Effector CD8-positive, alpha-beta T cell (primary cell): ENCODE results near the gene CAMTA1.

Experiments used
- DNase-seq: peaks from one replicate; lab custom pipeline; 2025; lab: John Stamatoyannopoulos, UW

Gene CAMTA1

DNA sequence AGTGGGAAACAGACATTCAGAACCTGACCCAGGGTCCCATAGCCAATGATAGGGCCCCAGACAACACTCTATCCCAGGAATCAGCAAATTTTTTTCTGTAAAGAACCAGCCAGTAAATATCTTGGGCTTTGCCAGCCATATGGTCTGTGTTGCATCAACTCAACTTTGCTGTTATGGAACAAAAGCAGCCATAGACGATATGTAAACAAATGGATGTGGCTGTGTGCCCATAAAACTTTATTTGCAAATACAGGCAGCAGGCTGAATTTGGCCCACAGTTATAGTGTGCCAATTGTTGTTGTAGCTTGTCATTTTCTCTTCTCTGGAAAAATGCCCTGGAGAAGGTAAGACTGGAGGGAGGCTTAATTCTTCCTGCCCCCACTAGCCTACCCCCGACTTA is 554.7 kb downstream of the CAMTA1 start:
- no peak for DNase-seq

DNA sequence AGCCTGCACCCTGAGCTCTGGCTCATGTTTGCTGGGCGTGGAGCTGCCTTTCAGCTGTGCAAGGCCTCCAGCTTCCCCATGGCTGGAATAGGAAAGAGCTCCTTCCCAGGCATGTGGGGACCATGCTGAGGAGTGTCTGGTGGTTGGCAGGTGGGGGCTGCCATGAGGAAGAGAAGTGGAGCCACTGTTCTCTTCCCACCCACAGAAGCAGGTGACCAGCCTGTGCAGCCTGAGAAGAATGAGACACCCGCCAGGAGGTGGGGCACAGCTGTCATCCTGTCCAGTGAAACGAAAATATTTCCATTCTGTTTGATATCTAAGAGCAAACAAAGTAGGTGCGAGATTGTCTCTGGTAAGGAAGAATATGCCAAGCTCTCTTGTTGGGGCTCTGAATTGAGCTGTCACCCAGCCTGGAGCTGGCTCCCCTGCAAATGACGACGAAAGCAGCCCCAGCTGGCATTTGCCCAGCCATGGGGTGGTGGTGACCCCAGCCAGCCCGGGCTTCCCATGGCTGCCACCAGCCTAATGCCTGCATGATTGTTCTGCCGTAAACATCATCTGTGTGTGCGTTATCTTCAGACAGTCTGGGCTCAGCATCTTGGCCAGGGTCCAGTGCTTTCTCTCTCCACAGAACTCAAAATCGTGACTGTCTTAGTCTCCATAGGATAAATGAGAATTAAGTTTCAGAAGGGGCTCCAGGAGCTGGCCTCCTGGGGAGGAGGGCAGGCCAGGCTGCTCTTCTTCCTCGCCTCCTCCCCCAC is 556.1 kb downstream of the CAMTA1 start:
- DNase-seq: no peak

DNA sequence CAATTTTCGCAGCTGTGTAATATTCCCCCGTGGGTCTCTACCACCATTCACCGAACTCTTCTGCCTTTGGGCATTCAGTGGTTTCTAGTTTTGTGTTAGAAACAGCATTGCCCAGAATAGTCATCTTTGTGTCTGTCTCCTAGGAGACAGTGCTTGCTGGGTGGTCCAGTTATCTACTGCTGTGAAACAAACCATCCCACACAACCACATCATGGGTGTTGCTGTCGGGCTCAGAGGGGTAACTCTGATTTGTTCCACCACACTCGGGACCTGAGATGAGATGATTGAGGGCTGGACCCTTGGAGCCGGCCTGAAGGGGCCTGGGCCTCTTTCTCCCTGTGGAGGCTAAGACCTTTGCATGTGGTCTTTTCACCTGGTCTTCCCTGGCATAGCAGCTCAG is 558.6 kb downstream of the CAMTA1 start:
- DNase-seq: no peak

DNA sequence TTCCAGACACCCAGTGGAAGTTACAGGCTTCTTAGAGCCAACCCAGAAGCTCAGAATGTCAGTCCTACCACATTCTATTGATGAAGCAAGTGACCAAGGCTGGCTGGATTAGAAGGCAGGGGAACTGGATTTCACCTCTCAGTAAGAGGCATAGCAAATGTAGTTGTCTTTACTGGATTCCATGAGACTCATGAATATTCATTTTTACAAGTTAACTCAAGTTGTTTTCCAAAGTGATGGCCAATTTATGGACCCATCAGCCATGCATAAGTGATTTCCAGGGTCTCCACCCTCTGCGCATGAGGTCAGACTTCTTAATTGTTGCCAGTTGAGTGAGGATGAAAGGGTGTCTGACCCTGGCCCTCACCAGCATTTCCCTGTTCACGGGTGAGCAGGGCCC is 559.0 kb downstream of the CAMTA1 start:
- DNase-seq: no peak

DNA sequence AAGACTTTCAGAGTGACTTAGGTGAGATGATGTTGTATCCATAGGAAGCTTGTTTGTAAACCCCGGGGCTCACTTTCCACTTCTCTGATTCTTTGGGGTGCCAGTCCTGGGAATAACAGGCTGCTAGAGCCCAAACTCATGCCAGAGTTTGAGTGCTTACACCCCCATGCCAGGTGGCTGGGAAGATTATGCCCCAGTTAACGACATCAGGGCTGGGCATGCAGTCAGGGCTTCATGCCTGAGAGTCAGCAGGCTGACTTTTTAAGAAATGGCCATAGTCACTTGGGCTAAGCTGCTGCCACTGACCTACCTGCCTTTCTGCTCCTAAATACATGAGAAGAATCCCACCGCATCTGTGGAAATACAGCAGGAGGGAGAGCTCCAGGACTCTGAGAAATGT is 560.3 kb downstream of the CAMTA1 start:
- no peak for DNase-seq

DNA sequence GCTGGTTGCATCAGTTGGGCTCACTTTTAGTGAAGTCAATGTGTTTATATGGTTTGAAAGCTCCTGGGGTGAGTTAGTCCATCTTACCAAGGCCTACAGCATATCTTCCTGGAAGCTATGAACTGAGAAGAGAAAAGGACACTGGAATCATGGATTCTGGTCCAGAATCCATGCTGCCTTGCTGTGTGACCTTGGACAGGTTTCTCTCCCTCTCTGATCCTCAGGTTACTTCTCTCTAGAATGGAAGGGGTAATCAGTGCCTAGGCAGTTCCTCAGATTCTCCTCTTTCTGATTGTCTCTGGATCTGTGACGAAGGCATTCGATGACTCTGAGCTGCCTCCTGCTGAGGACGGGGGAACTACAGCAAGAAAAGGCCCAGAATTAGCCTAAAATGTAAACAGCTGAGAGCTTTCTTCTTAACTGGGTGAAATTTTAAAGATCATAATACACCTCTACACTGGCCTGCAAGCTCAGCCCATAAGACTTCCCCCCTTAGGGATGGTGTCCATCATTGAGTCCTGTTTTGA is 560.9 kb downstream of the CAMTA1 start:
- DNase-seq: no peak

DNA sequence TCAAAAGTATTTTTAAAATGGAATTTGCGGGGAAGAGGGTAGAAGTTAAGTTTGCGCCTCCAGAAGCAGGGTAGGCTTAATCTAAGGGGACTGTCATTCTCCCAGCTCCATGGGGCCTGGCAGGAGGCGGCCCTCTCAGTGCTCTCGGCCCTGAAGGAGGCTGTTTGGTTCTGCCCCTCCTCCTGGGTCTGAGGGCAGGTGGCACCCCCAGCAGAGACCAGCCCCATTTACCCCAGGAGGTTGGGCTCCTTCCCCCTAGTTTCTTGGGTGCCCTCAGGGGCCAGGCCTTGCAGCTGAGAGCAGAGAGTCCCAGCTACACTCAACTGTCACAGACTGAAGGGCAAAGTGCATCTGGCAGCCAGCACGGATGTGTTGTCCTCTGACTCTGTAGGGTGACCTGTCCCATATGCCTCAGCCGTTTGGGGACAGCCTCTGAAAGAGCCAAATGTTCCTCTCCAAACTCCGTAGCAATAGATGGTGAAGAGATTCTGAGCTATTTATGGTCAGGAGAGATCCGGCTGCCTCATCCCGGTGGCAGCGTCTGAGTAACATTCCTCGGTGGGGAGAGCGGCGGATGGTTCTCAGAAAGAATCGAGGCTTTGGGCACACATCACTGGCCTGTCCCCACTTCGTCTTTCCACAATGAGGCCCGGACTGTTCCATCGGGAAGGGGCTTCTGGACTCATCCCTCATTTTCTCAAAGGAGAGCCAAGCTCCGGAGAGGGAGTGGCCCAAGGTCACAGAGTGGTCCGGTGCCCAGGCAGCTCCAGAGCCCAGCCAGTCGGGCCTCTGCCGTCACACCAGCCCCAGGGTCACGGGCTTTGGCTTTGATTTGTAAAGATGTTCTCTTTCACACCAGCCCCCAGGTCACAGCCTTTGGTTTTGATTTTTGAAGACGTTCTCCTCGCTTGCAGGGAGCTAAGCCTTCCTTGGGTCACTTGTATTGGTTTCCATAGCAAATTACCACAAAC is 561.6 kb downstream of the CAMTA1 start:
- no peak for DNase-seq

DNA sequence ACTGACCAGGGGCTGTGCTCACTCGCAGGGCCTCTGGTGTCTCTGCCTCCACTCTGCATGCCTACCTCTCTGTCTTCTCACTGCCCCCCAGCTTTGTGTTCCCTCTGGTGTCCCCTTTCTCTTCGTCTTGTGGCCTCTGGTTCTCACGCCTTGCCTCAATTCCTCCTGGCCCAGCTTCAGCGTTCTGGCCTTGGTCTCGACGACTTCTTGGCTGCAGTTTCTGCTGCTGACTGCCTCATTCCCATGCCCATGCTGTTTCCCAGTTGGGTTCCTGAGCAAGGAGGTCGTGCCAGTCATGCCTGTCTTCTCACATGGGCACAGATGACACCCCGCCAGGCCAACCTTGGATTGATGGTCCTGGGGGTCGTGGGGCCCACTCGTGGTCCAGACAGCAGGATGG is 562.8 kb downstream of the CAMTA1 start:
- no peak for DNase-seq

DNA sequence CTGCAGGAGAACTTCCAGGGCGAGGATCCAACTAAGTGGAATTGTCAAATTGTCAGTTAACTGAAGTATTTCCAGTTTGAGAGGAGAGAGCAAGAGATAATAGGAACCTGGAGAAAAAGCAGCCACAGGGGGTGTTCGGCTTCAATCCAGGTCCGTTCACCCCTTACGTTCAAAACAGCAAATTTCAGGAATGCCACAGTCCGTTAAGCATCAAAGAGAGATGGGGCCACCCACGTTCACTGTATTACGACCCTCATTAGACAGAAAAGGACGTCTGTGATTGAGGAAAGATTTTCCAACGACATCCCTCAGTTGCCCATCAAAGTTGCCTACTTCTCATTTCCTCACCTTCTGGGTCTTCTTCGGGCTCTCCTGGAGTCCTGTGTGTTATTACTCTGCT is 563.3 kb downstream of the CAMTA1 start:
- DNase-seq: no peak

DNA sequence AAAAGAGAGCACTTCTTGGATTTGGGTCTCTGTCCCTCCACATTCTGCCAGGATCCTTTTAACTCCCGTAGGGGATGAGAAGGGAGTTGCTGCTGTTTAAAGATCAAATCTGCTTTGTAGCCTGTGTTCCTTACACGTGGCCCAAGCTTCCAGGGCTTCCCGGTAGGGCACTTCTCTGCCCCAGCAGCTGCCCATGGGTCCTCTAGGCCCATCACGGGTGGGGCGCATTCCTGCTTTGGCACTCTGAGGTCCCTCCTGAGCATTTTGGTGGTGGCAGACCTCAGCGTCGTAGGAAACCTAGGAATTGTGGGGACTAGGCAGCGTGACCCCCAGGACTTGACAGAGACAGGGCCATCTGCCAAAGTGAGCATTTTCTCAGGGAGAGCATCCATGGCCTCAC is 565.5 kb downstream of the CAMTA1 start:
- no peak for DNase-seq

DNA sequence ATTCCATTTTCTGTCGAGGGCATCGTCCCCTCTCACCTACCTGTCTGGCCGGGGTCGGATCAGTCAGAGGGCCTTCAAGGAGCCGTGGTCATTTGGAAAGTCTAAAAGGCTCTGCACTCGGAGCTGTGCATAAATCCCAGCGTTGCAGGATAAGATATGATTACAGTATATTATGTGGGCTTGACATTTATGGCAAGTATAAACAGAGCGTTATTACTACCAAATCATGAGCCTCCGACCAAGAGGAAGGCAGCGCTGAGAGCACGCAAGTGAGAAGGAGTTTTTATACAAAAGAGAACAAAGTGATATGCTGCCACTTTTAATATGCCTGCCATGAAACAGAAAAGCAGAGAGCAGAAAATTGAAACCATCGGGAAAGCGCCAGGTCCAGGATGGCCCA is 566.4 kb downstream of the CAMTA1 start:
- no peak for DNase-seq

DNA sequence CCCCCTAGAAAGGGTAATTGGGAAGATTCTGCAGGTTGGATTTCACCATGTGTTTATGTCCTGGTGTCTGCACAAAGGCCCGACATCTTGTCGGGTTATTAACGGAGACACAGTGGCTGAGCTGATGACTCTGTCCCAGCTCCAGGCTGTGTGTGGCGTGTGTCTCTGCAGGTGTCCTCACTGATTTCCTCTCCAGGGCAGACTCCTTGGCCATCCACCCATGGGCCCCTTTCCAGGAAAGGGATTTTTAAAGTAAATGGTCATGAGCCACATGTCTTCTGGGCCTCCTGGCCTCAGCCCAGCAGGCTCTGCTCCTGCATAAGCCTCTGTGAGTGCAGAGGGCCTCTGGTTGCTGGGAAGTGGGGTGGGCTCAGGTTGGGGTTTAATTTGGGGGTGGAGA is 567.1 kb downstream of the CAMTA1 start:
- no peak for DNase-seq

DNA sequence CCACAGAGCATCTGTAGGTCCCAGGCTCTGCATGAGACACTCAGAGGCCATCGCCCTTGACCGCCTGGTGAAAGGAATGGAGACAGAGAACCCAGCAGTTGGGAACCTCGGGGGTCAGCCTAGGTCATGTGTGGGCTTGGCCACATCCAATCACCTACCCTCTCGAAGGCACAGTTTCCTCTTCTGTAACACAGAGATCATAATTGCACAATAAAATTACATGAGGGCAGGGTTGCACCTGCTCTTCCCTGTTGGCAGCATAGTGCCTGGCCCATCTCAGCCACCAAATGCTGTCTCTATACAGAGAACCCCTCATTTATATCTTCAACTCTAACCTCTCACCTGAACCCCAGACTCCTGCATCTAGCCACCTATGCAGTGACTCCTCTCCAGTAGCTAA is 567.7 kb downstream of the CAMTA1 start:
- no peak for DNase-seq

DNA sequence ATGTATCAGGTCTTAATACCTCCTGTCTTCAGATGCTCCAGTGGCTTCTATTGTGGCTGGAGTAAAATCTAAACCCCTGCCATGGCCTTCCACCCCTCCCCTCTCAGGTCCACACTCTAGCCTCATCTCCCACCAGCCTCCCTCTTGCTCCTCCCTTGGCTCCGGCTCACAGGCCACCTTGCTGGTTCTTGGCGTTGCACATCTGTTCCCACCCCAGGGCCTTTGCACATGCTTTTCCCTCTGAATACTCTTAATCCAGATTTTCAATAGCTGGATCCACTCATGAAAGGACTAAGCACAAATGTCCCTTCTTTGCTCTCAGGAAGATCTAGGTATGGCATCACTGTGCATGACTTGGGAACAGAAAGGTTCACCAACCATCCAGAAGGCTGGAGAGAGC is 570.4 kb downstream of the CAMTA1 start:
- DNase-seq: no peak

DNA sequence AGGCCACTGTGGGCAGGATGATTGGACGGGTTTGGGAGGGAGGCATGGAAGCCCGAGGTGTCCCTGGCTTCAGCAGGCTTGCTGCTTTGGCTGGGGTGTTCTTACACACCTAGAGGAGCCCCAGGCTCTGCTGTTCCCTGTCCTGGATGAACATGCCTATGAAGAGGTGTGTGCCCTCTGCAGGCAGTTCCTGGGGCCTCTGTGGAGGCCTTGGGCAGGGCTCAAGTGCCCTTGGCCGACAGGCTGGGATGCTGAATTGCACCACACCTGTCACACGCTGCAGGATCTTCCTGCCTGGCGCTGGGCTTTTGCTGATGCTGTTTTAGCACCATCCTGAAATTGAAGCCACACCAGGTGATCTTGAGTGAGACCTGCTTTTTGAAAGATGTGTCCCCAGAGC is 570.8 kb downstream of the CAMTA1 start:
- no peak for DNase-seq

DNA sequence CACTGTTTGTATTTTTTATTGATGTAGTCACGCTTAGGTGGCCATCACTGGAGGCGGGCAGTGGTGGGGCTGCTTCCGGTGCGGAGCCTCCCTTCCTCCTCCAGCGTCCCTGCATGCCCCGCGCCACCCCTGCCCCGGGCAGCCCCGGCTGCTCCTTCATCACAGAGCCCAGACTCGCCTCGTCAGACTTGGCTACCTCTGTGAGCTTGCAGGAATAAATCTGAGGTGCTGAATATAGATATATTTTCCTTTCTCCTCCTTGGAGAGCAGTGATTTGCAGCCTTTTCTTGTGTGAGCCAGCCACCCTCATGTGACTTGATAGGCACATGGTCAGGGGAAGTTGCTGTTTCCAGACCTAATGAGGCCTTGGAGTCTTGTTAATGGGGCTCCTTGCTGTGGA is 573.2 kb downstream of the CAMTA1 start:
- DNase-seq: no peak

DNA sequence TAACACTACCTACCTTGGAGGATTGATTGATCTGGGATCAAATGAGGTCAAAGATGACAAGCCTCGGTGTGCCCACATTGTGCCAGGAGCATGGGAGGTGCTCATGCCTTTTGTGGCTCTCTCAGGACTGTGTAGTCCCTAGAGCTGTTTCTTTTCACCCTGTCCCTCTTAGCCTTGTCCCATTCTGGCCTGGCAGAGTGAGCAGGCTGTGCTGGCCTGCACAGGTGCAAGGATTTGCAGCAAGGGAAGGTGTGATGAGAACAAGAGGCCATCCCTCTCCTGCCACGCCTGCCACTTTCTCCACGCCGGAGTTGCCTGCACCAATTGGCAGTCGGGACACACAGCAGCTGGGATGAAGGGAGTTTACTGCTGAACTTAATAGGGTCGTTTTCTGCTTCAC is 575.3 kb downstream of the CAMTA1 start:
- DNase-seq: no peak

DNA sequence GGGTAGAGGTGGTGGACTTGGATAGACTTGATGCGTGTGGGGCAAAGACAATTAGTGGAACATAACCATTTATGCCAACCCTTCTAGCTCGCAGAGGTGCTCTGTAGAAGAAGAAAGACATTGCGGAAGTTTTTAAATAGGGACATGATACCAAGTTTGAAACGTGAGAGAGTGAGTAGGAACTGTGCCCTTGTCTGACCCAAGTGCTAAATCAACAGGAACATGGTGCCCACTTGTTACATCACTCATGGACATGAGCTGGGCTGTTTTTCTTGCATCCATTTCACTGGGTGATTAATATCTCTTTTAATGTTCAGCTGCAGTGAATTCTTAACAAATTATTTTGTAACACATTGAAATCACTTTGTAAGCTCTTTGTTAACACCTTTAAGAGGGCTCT is 577.7 kb downstream of the CAMTA1 start:
- DNase-seq: no peak

DNA sequence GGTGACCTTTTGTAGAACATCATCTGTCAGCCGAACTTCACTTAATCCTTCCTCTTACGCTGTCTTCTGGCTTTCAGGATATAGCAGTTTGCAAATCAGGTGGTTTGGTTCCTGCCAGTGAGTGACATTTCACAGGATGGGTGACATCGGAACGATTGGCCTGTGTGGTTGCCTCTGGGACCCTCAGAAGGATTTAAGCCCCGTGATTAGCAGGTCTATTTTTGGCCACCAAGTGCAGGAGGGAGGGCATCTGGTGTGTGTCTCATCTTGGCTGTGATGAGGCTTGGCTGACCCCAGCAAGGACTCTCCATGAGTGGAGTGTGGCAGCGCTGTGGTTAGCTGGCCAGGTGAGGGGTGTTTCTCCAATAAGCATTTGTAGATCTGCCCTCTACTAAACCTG is 578.2 kb downstream of the CAMTA1 start:
- DNase-seq: no peak

DNA sequence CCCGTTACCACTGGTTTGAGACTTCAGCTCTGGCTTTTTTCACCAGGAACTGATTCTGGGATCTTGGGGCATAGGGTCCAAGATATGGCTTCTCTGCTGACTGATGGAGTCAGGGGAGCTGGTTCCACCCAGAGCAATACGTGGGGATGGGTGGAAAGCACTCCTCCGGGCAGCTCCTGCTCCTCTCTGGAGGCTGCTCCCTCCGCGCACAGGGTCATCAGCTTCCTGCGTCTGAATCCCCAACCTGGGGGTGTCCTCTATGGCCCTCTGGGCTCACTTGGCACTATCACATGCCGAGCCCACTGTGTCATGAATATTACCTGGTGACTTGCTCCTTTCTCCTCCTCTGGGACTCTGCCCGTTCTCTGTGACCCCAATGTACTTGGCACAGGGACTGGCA is 580.5 kb downstream of the CAMTA1 start:
- DNase-seq: no peak

DNA sequence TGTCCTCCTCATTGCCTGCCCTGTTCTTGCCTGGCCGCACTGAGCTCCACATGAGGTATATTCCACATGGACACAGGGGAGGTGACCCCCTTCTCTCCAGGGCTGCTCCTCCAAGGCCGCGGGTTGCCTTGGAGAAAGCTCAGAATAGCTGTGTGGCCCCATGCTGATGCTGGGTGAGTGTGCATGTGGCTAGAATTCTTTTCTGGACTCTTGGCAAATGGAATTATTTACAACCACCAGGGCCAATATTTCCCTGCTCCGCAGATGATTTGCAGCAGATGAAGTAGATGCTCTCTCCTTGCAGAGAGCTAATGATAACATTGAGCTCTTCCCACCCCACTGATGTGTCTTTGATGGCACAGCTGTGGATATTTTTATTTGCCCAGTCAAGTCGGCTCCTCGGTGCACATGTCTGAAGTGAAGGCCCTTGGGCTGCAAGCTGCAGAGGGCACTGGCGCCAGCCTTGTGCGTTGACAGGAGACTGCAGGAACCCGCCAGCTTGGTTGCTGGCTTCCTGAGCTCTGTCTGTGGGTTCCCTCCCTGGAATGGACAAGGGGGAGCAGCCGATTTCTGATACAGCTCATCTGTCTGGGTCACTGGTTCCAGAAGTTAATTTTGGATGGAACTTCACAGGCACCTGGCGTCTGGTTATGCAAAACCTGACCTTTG is 581.2 kb downstream of the CAMTA1 start:
- no peak for DNase-seq

DNA sequence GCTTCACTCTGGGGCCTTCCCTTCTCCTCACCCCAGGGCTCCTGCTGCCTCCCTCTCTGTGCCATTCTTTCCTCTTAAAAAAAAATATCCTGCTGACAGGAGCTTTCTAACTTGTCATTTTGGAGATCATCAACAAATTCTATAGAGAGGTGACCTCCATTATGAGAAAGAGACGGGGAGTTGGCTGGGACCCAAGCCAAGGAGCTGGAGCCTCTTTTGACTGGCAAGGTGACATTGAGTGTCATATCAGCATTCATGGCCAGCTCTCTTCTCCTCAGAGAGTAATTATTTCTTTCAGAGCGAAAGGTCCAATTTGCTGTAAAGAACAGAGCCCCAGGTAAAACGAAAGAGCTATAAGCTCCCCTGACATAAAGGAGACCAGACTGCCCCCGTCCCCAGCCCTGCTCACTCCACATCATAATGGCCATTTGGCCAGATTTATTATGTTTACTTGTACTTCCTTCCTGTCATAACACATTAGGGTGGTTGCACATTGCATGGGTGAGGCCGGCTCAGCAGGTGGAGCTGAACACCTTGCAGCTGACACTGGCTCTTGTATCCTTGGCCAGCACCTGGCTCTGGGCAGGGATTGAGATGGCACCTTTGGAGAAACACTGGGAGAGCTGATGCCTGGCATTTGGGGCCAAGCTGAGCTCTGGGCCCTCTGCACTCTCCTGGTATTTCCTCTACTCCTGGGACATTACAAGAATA is 581.9 kb downstream of the CAMTA1 start:
- no peak for DNase-seq
